HepG2 (cell line): ENCODE data around the gene FOLR3. TPM values are rescaled to one million over a fixed set of nuclear protein-coding genes. Genes with fewer than 3 reads are reported as not detected.

Experiments
- CHCHD3 ChIP-seq: sonication (generic); formaldehyde crosslinking; IDR thresholded peaks from 2 replicates; pipeline ENCODE4 v1.8.0; 2022; ENCODE audit warnings: mild to moderate bottlenecking, missing genetic modification reagents, moderate library complexity
- FOXK1 ChIP-seq: sonication (generic); formaldehyde crosslinking; IDR thresholded peaks from 2 replicates; pipeline ENCODE4 v1.4.0; 2020; ENCODE audit warnings: low read depth, missing genetic modification reagents, borderline replicate concordance
- HOXA7 ChIP-seq: sonication (generic); formaldehyde crosslinking; IDR thresholded peaks from 2 replicates; pipeline ENCODE4 v1.8.1; 2022; ENCODE audit warnings: mild to moderate bottlenecking, missing genetic modification reagents, moderate library complexity
- JARID2 ChIP-seq: sonication (generic); formaldehyde crosslinking; IDR thresholded peaks from 2 replicates; pipeline ENCODE4 v1.8.1; 2023; ENCODE audit warnings: missing genetic modification reagents, inconsistent platforms; ENCODE audit not compliant: insufficient replicate concordance
- MLLT10 ChIP-seq: sonication (generic); formaldehyde crosslinking; IDR thresholded peaks from 2 replicates; pipeline ENCODE4 v1.4.0; 2020; ENCODE audit warnings: missing genetic modification reagents
- PHF20 ChIP-seq: sonication (generic); formaldehyde crosslinking; IDR thresholded peaks from 2 replicates; pipeline ENCODE4 v1.5.0; 2020; ENCODE audit warnings: mild to moderate bottlenecking, missing genetic modification reagents
- SIN3A ChIP-seq: IDR thresholded peaks from 2 replicates; pipeline ENCODE4 v1.6.1; 2011; ENCODE audit warnings: low read depth, mild to moderate bottlenecking, control low read depth, low read length, borderline replicate concordance
- THAP11 ChIP-seq: IDR thresholded peaks from 2 replicates; pipeline ENCODE4 v1.6.1; 2016; ENCODE audit warnings: missing biosample characterization, missing genetic modification reagents
- TRIM24 ChIP-seq: sonication (generic); formaldehyde crosslinking; IDR thresholded peaks from 2 replicates; pipeline ENCODE4 v1.8.0; 2022; ENCODE audit warnings: mild to moderate bottlenecking, missing genetic modification reagents
- USF2 ChIP-seq, 2 experiments: sonication (generic) in 1 of 2; formaldehyde crosslinking in 1 of 2; IDR thresholded peaks; 2 replicates each; pipeline versions ENCODE4 v1.5.1 to v1.6.1; 2011 to 2020; ENCODE audit warnings: borderline replicate concordance in 1 of 2, low read depth in 1 of 2, low read length in 1 of 2, mild to moderate bottlenecking in 1 of 2, missing genetic modification reagents in 1 of 2, moderate library complexity in 1 of 2
- ZBED4 ChIP-seq: sonication (generic); formaldehyde crosslinking; IDR thresholded peaks from 2 replicates; pipeline ENCODE4 v1.4.0; 2020; ENCODE audit warnings: missing genetic modification reagents, borderline replicate concordance
- ZC3H4 ChIP-seq: sonication (generic); formaldehyde crosslinking; IDR thresholded peaks from 2 replicates; pipeline ENCODE4 v1.4.0; 2020; ENCODE audit warnings: missing genetic modification reagents, borderline replicate concordance
- ZFY ChIP-seq: sonication (generic); formaldehyde crosslinking; IDR thresholded peaks from 2 replicates; pipeline ENCODE4 v1.4.0; 2020; ENCODE audit warnings: missing genetic modification reagents
- ZNF350 ChIP-seq: sonication (generic); formaldehyde crosslinking; IDR thresholded peaks from 2 replicates; pipeline ENCODE4 v1.4.0; 2020; ENCODE audit warnings: mild to moderate bottlenecking, low read depth, missing genetic modification reagents, borderline replicate concordance
- ZNF619 ChIP-seq: sonication (generic); formaldehyde crosslinking; IDR thresholded peaks from 2 replicates; pipeline ENCODE4 v1.4.0; 2020; ENCODE audit warnings: mild to moderate bottlenecking, missing genetic modification reagents
- ZNF660 ChIP-seq: sonication (generic); formaldehyde crosslinking; IDR thresholded peaks from 2 replicates; pipeline ENCODE4 v1.5.1; 2020; ENCODE audit warnings: mild to moderate bottlenecking, low read depth, missing genetic modification reagents, borderline replicate concordance
- ZZZ3 ChIP-seq: sonication (generic); formaldehyde crosslinking; IDR thresholded peaks from 2 replicates; pipeline ENCODE4 v1.4.0; 2020; ENCODE audit warnings: missing genetic modification reagents, mild to moderate bottlenecking, borderline replicate concordance
- polyA plus RNA-seq, 8 experiments: library from polyadenylated mRNA; depleted of rRNA in 3 of 8; stranded (reverse) in 7 of 8; unstranded in 1 of 8; fragments of >200 nt; fragmentation: Illumina TruSeq in 4 of 8; extraction: Trizol in 4 of 8; gene quantifications; 2 replicates each; pipeline versions ENCODE4 v1.2.1 to v1.2.3, GENCODE V29; 2011 to 2016; ENCODE audit warnings: low read depth in 4 of 8, missing spikeins in 1 of 8, mixed read lengths in 1 of 8; ENCODE audit not compliant: insufficient read depth in 1 of 8
- total RNA-seq, 5 experiments: library from RNA; depleted of rRNA; stranded (reverse); fragments of >200 nt; fragmentation: Illumina TruSeq; extraction: Trizol; gene quantifications; 2 replicates each; pipeline ENCODE4 v1.2.3, GENCODE V29; 2016; ENCODE audit warnings: low read depth in 1 of 5
- TF ChIP-seq, protein P1 (sequence below): sonication (generic); formaldehyde crosslinking; IDR thresholded peaks from 2 replicates; pipeline ENCODE4 v1.4.0; 2020; ENCODE audit warnings: low read depth, mild to moderate bottlenecking, missing genetic modification reagents
- TF ChIP-seq, protein P2 (sequence below): sonication (generic); formaldehyde crosslinking; IDR thresholded peaks from 2 replicates; pipeline ENCODE4 v1.8.0; 2022; ENCODE audit warnings: mild to moderate bottlenecking, missing genetic modification reagents

Gene FOLR3
- total and polyA plus RNA-seq, 2 of the 13 experiments (the other 11 are each of a cell fraction or from before 2014, with no cell fraction given), result not detected

- TF ChIP-seq ZC3H4 (0 out of 2 replicates have a peak, but pooled peaks have one; percentile 11), PHF20 (peak; percentile 93), FOXK1 (CRISPR knock-in tag) (peak; percentile 76; the same call in 1 of the 2 replicates), ZFY (peak; percentile 76), USF2 (IDR thresholded peaks at IDR 0.05; ENCODE audit: low read depth, low read length) (no peak; the same call in 1 of the 2 replicates), USF2 (CRISPR knock-in tag; IDR thresholded peaks at IDR 0.05; ENCODE audit: borderline replicate concordance) (peak; percentile 66; the same call in 1 of the 2 replicates), TRIM24 (CRISPR knock-in tag) (no peak), ZNF350 (peak; percentile 58), HOXA7 (CRISPR knock-in tag) (no peak), MLLT10 (no peak), ZZZ3 (CRISPR knock-in tag) (no peak; the same call in 1 of the 2 replicates), JARID2 (CRISPR knock-in tag) (no peak), SIN3A (peak; percentile 65; the same call in 1 of the 2 replicates), CHCHD3 (CRISPR knock-in tag) (no peak), THAP11 (CRISPR knock-in tag) (peak; percentile 94), ZNF660 (CRISPR knock-in tag) (no peak), ZBED4 (CRISPR knock-in tag) (no peak; the same call in 1 of the 2 replicates), ZNF619 (CRISPR knock-in tag) (no peak)
- TF ChIP-seq, protein P1, sequence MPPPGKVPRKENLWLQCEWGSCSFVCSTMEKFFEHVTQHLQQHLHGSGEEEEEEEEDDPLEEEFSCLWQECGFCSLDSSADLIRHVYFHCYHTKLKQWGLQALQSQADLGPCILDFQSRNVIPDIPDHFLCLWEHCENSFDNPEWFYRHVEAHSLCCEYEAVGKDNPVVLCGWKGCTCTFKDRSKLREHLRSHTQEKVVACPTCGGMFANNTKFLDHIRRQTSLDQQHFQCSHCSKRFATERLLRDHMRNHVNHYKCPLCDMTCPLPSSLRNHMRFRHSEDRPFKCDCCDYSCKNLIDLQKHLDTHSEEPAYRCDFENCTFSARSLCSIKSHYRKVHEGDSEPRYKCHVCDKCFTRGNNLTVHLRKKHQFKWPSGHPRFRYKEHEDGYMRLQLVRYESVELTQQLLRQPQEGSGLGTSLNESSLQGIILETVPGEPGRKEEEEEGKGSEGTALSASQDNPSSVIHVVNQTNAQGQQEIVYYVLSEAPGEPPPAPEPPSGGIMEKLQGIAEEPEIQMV (CRISPR knock-in tag), result 0 out of 2 replicates have a peak, but pooled peaks have one; percentile 56
- TF ChIP-seq, protein P2, sequence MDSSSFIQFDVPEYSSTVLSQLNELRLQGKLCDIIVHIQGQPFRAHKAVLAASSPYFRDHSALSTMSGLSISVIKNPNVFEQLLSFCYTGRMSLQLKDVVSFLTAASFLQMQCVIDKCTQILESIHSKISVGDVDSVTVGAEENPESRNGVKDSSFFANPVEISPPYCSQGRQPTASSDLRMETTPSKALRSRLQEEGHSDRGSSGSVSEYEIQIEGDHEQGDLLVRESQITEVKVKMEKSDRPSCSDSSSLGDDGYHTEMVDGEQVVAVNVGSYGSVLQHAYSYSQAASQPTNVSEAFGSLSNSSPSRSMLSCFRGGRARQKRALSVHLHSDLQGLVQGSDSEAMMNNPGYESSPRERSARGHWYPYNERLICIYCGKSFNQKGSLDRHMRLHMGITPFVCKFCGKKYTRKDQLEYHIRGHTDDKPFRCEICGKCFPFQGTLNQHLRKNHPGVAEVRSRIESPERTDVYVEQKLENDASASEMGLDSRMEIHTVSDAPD (CRISPR knock-in tag), result no peak
These were observed 23.2 kb upstream of the FOLR3 start, which contains the start of gene ANAPC15 (continued) for GRCh38 chr11:72112143-72112977.
